Upper lobe of left lung (tissue), 4 donors: Measurements from ENCODE around the gene RAI1.

ENCODE experiments used
- EP300 ChIP-seq, 4 donors: sonication (generic); formaldehyde crosslinking; IDR thresholded peaks; one replicate each; pipeline ENCODE4 v1.5.1; 2017; ENCODE audit warnings: antibody characterized with exemption in 4 of 4, control low read depth in 2 of 4
- POLR2A ChIP-seq, 4 donors: fragments of 450-650 bp; IDR thresholded peaks; one replicate each; pipeline ENCODE4 v1.5.1; 2016 to 2017; ENCODE audit warnings: antibody characterized with exemption in 4 of 4, mild to moderate bottlenecking in 2 of 4
- TF ChIP-seq, protein P1 (sequence below), 6 experiments: fragments of 450-650 bp in 4 of 6; fragments of 200-600 bp in 2 of 6; sonication (generic) in 2 of 6; IDR thresholded peaks; one replicate each; pipeline ENCODE4 v1.5.1; 2016 to 2019; ENCODE audit warnings: antibody characterized with exemption in 6 of 6

DNA sequence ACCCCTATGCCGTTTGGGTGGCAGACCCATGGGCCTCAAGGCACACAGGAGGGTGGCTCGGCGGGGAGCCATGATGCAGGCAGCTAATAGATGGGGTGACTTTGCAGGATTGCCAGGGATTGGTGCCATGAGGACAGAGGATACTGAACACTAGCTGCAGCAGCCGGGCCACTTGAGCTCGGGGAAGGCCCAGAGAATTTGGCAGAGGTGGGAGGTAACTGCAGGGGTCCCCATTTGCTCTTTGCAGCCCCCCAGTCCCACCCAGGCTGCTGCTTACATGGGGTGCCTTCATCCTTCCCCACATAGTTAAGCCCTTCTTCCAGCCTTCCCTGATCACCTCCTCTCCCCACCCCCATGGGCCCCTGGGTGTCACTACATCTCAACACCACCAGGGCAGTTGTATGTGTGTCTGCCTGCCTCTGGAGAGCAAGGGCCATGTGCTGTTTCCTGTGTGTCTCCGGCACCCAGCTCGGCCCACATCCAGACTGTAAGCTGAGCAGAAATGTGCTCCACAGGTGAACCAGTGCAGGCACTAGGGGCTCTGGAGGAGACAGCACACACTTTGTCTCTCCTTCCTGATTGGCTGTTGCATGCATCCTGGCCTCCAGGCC lies 103.5 kb downstream of the RAI1 start:
- no peak for TF ChIP-seq POLR2A (IDR thresholded peaks at IDR 0.05)
- no peak for TF ChIP-seq EP300 (IDR thresholded peaks at IDR 0.05)
- TF ChIP-seq, protein P1, sequence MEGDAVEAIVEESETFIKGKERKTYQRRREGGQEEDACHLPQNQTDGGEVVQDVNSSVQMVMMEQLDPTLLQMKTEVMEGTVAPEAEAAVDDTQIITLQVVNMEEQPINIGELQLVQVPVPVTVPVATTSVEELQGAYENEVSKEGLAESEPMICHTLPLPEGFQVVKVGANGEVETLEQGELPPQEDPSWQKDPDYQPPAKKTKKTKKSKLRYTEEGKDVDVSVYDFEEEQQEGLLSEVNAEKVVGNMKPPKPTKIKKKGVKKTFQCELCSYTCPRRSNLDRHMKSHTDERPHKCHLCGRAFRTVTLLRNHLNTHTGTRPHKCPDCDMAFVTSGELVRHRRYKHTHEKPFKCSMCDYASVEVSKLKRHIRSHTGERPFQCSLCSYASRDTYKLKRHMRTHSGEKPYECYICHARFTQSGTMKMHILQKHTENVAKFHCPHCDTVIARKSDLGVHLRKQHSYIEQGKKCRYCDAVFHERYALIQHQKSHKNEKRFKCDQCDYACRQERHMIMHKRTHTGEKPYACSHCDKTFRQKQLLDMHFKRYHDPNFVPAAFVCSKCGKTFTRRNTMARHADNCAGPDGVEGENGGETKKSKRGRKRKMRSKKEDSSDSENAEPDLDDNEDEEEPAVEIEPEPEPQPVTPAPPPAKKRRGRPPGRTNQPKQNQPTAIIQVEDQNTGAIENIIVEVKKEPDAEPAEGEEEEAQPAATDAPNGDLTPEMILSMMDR (IDR thresholded peaks at IDR 0.05), result peak in 1 of 6 experiments; percentile 22
